T-helper 17 cell (primary cell): Measurements from ENCODE around the gene ANGPTL4. TPM values are rescaled to one million over a fixed set of nuclear protein-coding genes. Genes with fewer than 3 reads are reported as not detected.

Source experiments
- ATAC-seq: fragments of 150-1000 bp; cut with Tn5 transposase; 2 replicates; pipeline ENCODE4 v1.10.0; 2021; ENCODE audit warnings: mild to moderate bottlenecking, moderate library complexity
- DNase-seq, 3 donors: peaks; one replicate each; pipeline versions ENCODE4 v3.0.0 to v3.0.0-alpha.2; 2020 to 2021
- H3K9me3 ChIP-seq: one replicate; pipeline ENCODE4 v1.7.0; 2013; ENCODE audit warnings: low read length, mild to moderate bottlenecking; ENCODE audit not compliant: control insufficient read depth, poor library complexity, severe bottlenecking
- H3K27ac Mint-ChIP-seq: one replicate; pipeline ENCODE4 v1.8.0; 2022; ENCODE audit warnings: mild to moderate bottlenecking, moderate library complexity, mixed read lengths
- H3K27me3 Mint-ChIP-seq: one replicate; pipeline ENCODE4 v1.8.0; 2022; ENCODE audit warnings: mixed read lengths
- H3K36me3 Mint-ChIP-seq: one replicate; pipeline ENCODE4 v1.8.0; 2022; ENCODE audit warnings: low read depth, mixed read lengths
- H3K4me1 Mint-ChIP-seq: one replicate; pipeline ENCODE4 v1.8.0; 2022; ENCODE audit warnings: mild to moderate bottlenecking, mixed read lengths
- H3K4me3 Mint-ChIP-seq: one replicate; pipeline ENCODE4 v1.8.0; 2022; ENCODE audit warnings: mild to moderate bottlenecking, moderate library complexity, mixed read lengths
- total RNA-seq, 4 donors: library from RNA in 2 of 4; stranded (reverse) in 2 of 4; gene quantifications; one replicate each; pipeline ENCODE4 v1.2.3 and lab custom pipeline; 2022 to 2026

The ANGPTL4 gene
- total RNA-seq, 2 donors from 2014 or later: not detected

- H3K4me3 Mint-ChIP-seq: no peak overlapping the region
- H3K27ac Mint-ChIP-seq: no peak overlapping the region
- peaks cover 3% of the 10 kb centered on the region for H3K36me3 Mint-ChIP-seq
- no peaks in the 10 kb centered on the region for H3K27me3 Mint-ChIP-seq
- no peaks in the 10 kb centered on the region for H3K9me3 ChIP-seq
- no peak for ATAC-seq
- DNase-seq: no peak
- H3K4me1 Mint-ChIP-seq: peaks cover 21% of the 10 kb centered on the region
These were observed 39.5 kb upstream of the ANGPTL4 start for GRCh38 chr19:8324186-8325050.

GRCh38 chr19:8325454-8325853 is 38.5 kb upstream of the ANGPTL4 start:
- no peak for ATAC-seq
- peaks cover 18% of the 10 kb centered on the region for H3K4me1 Mint-ChIP-seq
- no peaks in the 10 kb centered on the region for H3K9me3 ChIP-seq
- no peak overlapping the region for H3K4me3 Mint-ChIP-seq
- H3K27ac Mint-ChIP-seq: peak overlapping the region; percentile 19
- no peaks in the 10 kb centered on the region for H3K27me3 Mint-ChIP-seq
- no peak for DNase-seq
- H3K36me3 Mint-ChIP-seq: peaks cover 3% of the 10 kb centered on the region

- H3K36me3 Mint-ChIP-seq: peaks cover 3% of the 10 kb centered on the region
- H3K4me1 Mint-ChIP-seq: peaks cover 3% of the 10 kb centered on the region
- H3K27ac Mint-ChIP-seq: no peak overlapping the region
- H3K9me3 ChIP-seq: no peaks in the 10 kb centered on the region
- no peak overlapping the region for H3K4me3 Mint-ChIP-seq
- H3K27me3 Mint-ChIP-seq: no peaks in the 10 kb centered on the region
- DNase-seq (no peak), ATAC-seq (no peak)
These were observed 34.0 kb upstream of the ANGPTL4 start for GRCh38 chr19:8329996-8330395.

GRCh38 chr19:8331263-8331845 is 32.6 kb upstream of the ANGPTL4 start:
- Mint-ChIP-seq H3K27ac (no peak overlapping the region), H3K36me3 (peaks cover 3% of the 10 kb centered on the region), H3K4me1 (peaks cover 5% of the 10 kb centered on the region), H3K27me3 (no peaks in the 10 kb centered on the region), H3K4me3 (no peak overlapping the region)
- H3K9me3 ChIP-seq: no peaks in the 10 kb centered on the region
- no peak for DNase-seq
- no peak for ATAC-seq

- no peaks in the 10 kb centered on the region for H3K9me3 ChIP-seq
- Mint-ChIP-seq H3K36me3 (no peaks in the 10 kb centered on the region), H3K27me3 (peaks cover 10% of the 10 kb centered on the region), H3K4me3 (peak overlapping the region; percentile 39), H3K4me1 (peaks cover 7% of the 10 kb centered on the region), H3K27ac (no peak overlapping the region)
- no peak for DNase-seq
- no peak for ATAC-seq
These were observed 30.8 kb upstream of the ANGPTL4 start for GRCh38 chr19:8332976-8333766.

GRCh38 chr19:8333767-8334457 is 30.0 kb upstream of the ANGPTL4 start:
- H3K27ac Mint-ChIP-seq: no peak overlapping the region
- H3K4me3 Mint-ChIP-seq: peak overlapping the region; percentile 39
- no peak for DNase-seq
- no peaks in the 10 kb centered on the region for H3K9me3 ChIP-seq
- no peak for ATAC-seq
- peaks cover 12% of the 10 kb centered on the region for H3K27me3 Mint-ChIP-seq
- H3K4me1 Mint-ChIP-seq: peaks cover 7% of the 10 kb centered on the region
- H3K36me3 Mint-ChIP-seq: no peaks in the 10 kb centered on the region

- Mint-ChIP-seq H3K4me1 (peaks cover 6% of the 10 kb centered on the region), H3K4me3 (no peak overlapping the region), H3K27ac (no peak overlapping the region), H3K36me3 (no peaks in the 10 kb centered on the region), H3K27me3 (peaks cover 12% of the 10 kb centered on the region)
- ATAC-seq (peak; percentile 23), DNase-seq (no peak)
- H3K9me3 ChIP-seq: no peaks in the 10 kb centered on the region
These were observed 29.3 kb upstream of the ANGPTL4 start for GRCh38 chr19:8334458-8335342.

GRCh38 chr19:8335343-8336071 is 28.4 kb upstream of the ANGPTL4 start:
- Mint-ChIP-seq H3K4me1 (peaks cover 4% of the 10 kb centered on the region), H3K4me3 (peak overlapping the region; percentile 36), H3K27me3 (peaks cover 15% of the 10 kb centered on the region), H3K36me3 (no peaks in the 10 kb centered on the region), H3K27ac (no peak overlapping the region)
- DNase-seq (no peak), ATAC-seq (peak; percentile 69)
- H3K9me3 ChIP-seq: no peaks in the 10 kb centered on the region

GRCh38 chr19:8336072-8336569 is 27.8 kb upstream of the ANGPTL4 start:
- no peaks in the 10 kb centered on the region for H3K9me3 ChIP-seq
- H3K4me3 Mint-ChIP-seq: peak overlapping the region; percentile 36
- no peaks in the 10 kb centered on the region for H3K36me3 Mint-ChIP-seq
- no peak for DNase-seq
- ATAC-seq: no peak
- peaks cover 20% of the 10 kb centered on the region for H3K27me3 Mint-ChIP-seq
- peaks cover 4% of the 10 kb centered on the region for H3K4me1 Mint-ChIP-seq
- no peak overlapping the region for H3K27ac Mint-ChIP-seq

GRCh38 chr19:8336660-8337059 is 27.3 kb upstream of the ANGPTL4 start:
- no peaks in the 10 kb centered on the region for H3K36me3 Mint-ChIP-seq
- peaks cover 20% of the 10 kb centered on the region for H3K27me3 Mint-ChIP-seq
- DNase-seq (no peak), ATAC-seq (no peak)
- peak overlapping the region; percentile 12 for H3K4me3 Mint-ChIP-seq
- no peaks in the 10 kb centered on the region for H3K9me3 ChIP-seq
- H3K4me1 Mint-ChIP-seq: peaks cover 4% of the 10 kb centered on the region
- H3K27ac Mint-ChIP-seq: no peak overlapping the region

GRCh38 chr19:8337728-8338127 is 26.2 kb upstream of the ANGPTL4 start:
- H3K4me3 Mint-ChIP-seq: no peak overlapping the region
- no peaks in the 10 kb centered on the region for H3K9me3 ChIP-seq
- DNase-seq: no peak
- ATAC-seq: no peak
- no peaks in the 10 kb centered on the region for H3K36me3 Mint-ChIP-seq
- no peak overlapping the region for H3K27ac Mint-ChIP-seq
- peaks cover 4% of the 10 kb centered on the region for H3K4me1 Mint-ChIP-seq
- H3K27me3 Mint-ChIP-seq: peaks cover 20% of the 10 kb centered on the region
